ENCODE measurements around the gene EIF3K. TPM values are rescaled to one million over a fixed set of nuclear protein-coding genes. Genes with fewer than 3 reads are reported as not detected.
"Not testable (repeated sequence)": the region's sequence is repeated elsewhere in the genome, so short reads cannot be mapped to it uniquely, and the experiment has no call there.

Gene EIF3K
- total RNA-seq, 4 donors from 2014 or later: 211 to 441 (median 246) TPM

DNA sequence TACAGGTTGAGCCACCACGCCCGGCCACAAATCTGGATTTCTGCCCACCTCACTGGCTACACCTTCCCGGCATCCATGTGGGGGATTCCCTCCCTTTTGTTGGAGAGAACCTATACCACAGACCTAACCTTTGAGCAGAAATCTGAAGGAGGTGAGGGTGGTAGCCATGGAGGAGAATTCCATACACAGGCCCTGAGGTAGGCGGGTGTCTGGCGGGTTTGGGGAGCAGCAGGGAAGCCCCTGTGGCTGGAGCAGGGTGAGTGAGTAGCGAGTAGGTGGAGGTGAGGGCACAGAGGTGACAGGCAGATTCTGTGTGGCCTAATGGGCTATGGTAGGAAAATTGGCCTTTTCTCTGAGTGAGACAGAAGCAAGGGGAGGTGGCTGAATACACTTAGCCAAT lies 10.6 kb downstream of the EIF3K start:
- no peaks in the 10 kb centered on the region for H3K36me3 ChIP-seq
- no peaks in the 10 kb centered on the region for H3K4me1 ChIP-seq
- intact Hi-C loops (cut with DNase I; ENCODE audit: low total_unique reads): no loop called here

DNA sequence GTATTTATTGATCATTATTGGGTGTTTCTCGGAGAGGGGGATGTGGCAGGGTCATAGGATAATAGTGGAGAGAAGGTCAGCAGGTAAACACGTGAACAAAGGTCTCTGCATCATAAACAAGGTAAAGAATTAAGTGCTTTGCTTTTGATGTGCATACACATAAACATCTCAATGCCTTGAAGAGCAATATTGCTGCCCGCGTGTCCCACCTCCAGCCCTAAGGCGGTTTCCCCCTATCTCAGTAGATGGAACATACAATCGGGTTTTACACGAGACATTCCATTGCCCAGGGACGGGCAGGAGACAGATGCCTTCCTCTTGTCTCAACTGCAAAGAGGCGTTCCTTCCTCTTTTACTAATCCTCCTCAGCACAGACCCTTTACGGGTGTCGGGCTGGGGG lies 12.3 kb downstream of the EIF3K start:
- intact Hi-C loops (cut with DNase I; ENCODE audit: low total_unique reads); H3K4me1 ChIP-seq; H3K36me3 ChIP-seq; H3K9me3 ChIP-seq; DNase-seq; H3K4me3 ChIP-seq; H3K27me3 ChIP-seq; H3K27ac ChIP-seq: not testable (repeated sequence)

More for the DNA sequence above, 10.6 kb downstream of the EIF3K start:
- H3K27ac ChIP-seq: no peak overlapping the region
- TF ChIP-seq POLR2A (IDR thresholded peaks at IDR 0.05): no peak
- H3K27me3 ChIP-seq: no peaks in the 10 kb centered on the region
- no peak overlapping the region for H3K4me3 ChIP-seq
- no peak for DNase-seq
- H3K9me3 ChIP-seq: no peaks in the 10 kb centered on the region

DNA sequence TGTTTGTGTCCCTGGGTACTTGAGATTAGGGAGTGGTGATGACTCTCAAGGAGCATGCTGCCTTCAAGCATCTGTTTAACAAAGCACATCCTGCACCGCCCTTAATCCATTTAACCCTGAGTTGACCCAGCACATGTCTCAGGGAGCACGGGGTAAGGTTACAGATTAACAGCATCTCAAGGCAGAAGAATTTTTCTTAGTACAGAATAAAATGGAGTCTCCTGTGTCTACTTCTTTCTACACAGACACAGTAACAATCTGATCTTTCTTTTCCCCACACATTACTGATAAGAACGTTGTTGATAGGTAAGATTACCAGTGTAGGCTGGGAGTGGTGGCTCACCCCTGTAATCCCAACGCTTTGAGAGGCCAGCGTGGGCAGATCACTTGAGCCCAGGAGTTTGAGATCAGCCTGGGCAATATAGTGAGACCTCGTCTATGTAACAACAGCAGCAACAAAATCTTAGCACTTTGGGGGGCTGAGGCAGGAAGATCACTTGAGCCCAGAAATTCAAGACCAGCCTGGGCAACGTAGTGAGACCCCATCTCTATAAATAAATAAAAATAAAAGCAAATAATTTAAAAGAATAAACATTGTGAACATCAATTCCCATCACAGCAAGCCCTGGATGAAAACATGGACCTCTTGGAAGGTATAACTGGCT lies 13.0 kb downstream of the EIF3K start:
- intact Hi-C loops (cut with DNase I; ENCODE audit: low total_unique reads); H3K27me3 ChIP-seq; H3K4me1 ChIP-seq; DNase-seq; H3K27ac ChIP-seq; H3K36me3 ChIP-seq; H3K4me3 ChIP-seq; H3K9me3 ChIP-seq: not testable (repeated sequence)

DNA sequence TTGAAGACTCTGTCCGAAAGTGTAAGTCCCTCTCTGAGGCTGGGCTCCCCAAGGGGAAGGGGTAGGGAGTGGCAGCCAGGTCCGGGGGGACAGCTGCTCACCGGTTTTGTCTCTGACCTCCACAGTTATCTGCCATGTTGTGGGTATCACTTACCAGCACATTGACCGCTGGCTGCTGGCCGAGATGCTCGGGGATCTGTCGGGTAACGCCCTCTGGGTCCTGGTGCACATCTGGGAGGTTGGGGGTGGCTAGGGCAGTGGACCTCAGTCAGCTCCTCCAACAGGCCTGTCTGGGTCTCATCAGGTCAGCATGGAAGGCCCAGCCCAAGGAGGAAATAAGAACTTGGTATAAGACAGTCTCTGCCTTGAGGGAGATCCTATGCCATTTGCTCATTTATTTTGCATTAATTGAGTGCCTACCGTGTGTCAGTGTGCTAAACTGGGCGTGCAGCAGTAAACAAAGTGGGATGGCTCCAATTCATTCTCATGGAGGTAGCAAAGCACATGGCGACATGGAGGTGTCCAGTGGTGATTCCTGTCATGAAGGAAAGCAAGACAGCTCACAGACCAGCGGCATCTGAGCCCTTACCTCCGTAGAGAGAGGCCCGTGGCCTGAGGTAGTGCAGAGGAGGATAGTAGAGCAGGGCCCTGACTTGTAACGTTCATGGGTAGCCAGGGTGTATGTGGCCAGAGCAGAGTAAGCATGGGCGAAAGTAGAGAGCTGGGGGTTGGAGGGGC lies 13.7 kb downstream of the EIF3K start:
- H3K9me3 ChIP-seq: no peaks in the 10 kb centered on the region
- no peak overlapping the region for H3K27ac ChIP-seq
- H3K4me1 ChIP-seq: no peaks in the 10 kb centered on the region
- no peak for TF ChIP-seq POLR2A (IDR thresholded peaks at IDR 0.05)
- TF ChIP-seq, protein P1, sequence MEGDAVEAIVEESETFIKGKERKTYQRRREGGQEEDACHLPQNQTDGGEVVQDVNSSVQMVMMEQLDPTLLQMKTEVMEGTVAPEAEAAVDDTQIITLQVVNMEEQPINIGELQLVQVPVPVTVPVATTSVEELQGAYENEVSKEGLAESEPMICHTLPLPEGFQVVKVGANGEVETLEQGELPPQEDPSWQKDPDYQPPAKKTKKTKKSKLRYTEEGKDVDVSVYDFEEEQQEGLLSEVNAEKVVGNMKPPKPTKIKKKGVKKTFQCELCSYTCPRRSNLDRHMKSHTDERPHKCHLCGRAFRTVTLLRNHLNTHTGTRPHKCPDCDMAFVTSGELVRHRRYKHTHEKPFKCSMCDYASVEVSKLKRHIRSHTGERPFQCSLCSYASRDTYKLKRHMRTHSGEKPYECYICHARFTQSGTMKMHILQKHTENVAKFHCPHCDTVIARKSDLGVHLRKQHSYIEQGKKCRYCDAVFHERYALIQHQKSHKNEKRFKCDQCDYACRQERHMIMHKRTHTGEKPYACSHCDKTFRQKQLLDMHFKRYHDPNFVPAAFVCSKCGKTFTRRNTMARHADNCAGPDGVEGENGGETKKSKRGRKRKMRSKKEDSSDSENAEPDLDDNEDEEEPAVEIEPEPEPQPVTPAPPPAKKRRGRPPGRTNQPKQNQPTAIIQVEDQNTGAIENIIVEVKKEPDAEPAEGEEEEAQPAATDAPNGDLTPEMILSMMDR (IDR thresholded peaks at IDR 0.05): no peak
- DNase-seq: no peak
- H3K36me3 ChIP-seq: no peaks in the 10 kb centered on the region
- H3K27me3 ChIP-seq: no peaks in the 10 kb centered on the region
- H3K4me3 ChIP-seq: no peak overlapping the region
- intact Hi-C loops (cut with DNase I; ENCODE audit: low total_unique reads): no loop called here

DNA sequence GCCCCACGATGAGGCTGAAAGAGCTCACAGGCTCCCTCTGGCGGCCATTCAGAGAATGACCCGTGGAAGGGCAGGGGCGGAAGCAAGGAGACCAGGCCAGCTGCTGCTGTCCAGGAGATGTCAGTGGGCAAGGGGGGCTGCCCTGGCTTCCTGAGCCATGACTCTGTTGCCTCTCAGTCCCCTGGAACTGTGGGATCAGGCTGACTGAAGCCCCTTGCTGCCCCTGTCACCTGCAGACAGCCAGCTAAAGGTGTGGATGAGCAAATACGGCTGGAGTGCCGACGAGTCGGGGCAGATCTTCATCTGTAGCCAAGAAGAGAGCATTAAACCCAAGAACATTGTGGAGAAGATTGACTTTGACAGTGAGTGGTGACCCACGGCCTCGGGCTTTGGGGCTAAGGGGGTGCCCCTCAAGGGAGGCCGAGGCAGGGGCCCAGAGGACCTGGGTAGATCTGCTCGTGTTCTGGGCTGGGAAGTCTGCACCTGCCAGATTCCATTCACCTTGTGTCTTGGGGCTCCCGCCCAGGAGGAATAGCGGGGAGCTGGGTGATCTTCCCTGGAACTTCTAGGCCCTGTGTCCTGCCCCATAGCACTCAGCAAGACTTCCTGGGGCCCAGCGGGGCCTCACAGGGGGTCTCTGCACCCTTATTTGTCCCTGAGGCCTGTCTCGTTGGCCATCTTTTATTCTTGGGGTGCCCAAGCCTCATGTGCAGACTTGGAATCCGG lies 15.9 kb downstream of the EIF3K start:
- no peaks in the 10 kb centered on the region for H3K4me1 ChIP-seq
- intact Hi-C loops (cut with DNase I; ENCODE audit: low total_unique reads): no loop called here
- TF ChIP-seq, protein P1 (IDR thresholded peaks at IDR 0.05): peak; percentile 89 to 97 (median 92)
- no peak for TF ChIP-seq POLR2A (IDR thresholded peaks at IDR 0.05)
- no peaks in the 10 kb centered on the region for H3K36me3 ChIP-seq
- no peaks in the 10 kb centered on the region for H3K9me3 ChIP-seq
- DNase-seq: peak; percentile 72 to 81
- H3K4me3 ChIP-seq: no peak overlapping the region
- H3K27me3 ChIP-seq: no peaks in the 10 kb centered on the region
- peak overlapping the region in 1 of 2 donors; percentile 8 for H3K27ac ChIP-seq

DNA sequence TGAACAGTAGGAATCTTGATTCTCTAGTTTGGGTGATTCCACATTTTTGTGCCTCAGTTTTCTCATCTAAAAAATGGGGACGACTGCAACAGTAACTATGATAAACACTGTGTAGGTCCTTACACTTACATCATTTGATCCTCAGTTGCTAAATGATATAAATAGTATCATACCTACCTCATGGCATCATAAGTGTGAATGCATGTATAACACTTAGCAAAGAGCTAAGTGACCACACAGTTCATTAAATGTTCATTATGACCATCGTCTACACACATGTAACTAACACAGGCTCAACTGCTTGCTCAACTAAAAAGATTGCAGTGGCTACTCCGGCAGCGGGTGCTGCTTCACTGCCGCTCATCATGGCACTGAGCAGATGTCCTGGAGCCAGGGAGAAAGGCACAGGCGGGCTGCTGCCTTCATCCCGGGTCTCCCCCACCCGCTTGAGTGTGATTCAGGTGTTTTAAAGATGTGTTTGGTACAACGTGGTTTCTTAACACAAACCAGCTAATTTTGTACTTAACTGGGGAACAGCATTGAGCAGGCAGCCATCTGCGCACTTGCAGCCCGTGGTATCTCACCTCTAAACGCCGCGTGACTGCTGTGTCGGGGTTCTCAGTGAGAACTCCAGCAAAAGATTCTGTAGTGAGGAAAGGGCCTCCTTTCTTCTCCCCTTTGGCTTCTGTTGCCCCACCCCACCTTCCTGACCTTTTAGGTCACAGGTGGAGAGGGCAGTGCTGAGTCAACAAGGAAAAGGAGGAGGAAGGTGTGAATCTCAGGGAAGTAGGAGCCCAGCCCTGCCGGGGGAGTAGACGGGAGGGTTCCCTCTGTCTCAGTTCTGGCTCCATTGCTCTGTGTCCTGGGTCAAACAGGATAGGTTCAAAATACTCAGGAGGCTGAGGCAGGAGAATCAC lies 16.8 kb downstream of the EIF3K start:
- TF ChIP-seq, protein P1 (IDR thresholded peaks at IDR 0.05): no peak
- TF ChIP-seq POLR2A (IDR thresholded peaks at IDR 0.05): no peak
- Histone ChIP-seq H3K4me3 (no peak overlapping the region), H3K9me3 (no peaks in the 10 kb centered on the region), H3K27me3 (no peaks in the 10 kb centered on the region), H3K4me1 (no peaks in the 10 kb centered on the region), H3K36me3 (no peaks in the 10 kb centered on the region), H3K27ac (peak overlapping the region in 1 of 2 donors; percentile 50)
- DNase-seq: no peak
- intact Hi-C loops (cut with DNase I; ENCODE audit: low total_unique reads): no loop called here
